HG03521 (cell line): Measurements from ENCODE around the gene AZGP1.
"Not testable (repeated sequence)": the region's sequence is repeated elsewhere in the genome, so short reads cannot be mapped to it uniquely, and the experiment has no call there.

ENCODE experiments used
- ATAC-seq: cut with Tn5 transposase; IDR thresholded peaks from one replicate; pipeline ENCODE4 v1.9.1; 2021; ENCODE audit warnings: mild to moderate bottlenecking, moderate library complexity; ENCODE audit not compliant: unreplicated experiment

The AZGP1 gene

GRCh38 chr7:99975782-99976521 is at the start of gene AZGP1:
TSS of gene AZGP1 (minus strand) at chr7:99976031. CDS start at chr7:99976020, 11 bp downstream.
- ATAC-seq = no peak

- no peak for ATAC-seq
These were observed 48.3 kb upstream of the AZGP1 start for GRCh38 chr7:100024020-100024619.

- no peak for ATAC-seq
These were observed 47.7 kb upstream of the AZGP1 start for GRCh38 chr7:100023526-100023925.

GRCh38 chr7:100022621-100023020 is 46.8 kb upstream of the AZGP1 start:
- ATAC-seq = no peak

- ATAC-seq = no peak
These were observed 45.5 kb upstream of the AZGP1 start for GRCh38 chr7:100021297-100021696.

GRCh38 chr7:100019908-100020307 is 44.1 kb upstream of the AZGP1 start:
- ATAC-seq = no peak

GRCh38 chr7:100017875-100018274 is 42.0 kb upstream of the AZGP1 start:
- ATAC-seq = no peak

- no peak for ATAC-seq
These were observed 41.5 kb upstream of the AZGP1 start for GRCh38 chr7:100017300-100017699.

GRCh38 chr7:100016215-100016901 is 40.5 kb upstream of the AZGP1 start:
- no peak for ATAC-seq

GRCh38 chr7:100015232-100016214 is 39.7 kb upstream of the AZGP1 start, which contains the start of gene ZKSCAN1:
TSS of gene ZKSCAN1 (plus strand) at chr7:100015596. CDS start at chr7:100023507, 7,911 bp downstream.
- ATAC-seq = peak; percentile 94

- ATAC-seq = no peak
These were observed 37.5 kb upstream of the AZGP1 start for GRCh38 chr7:100013328-100013676.

- not testable (repeated sequence) for ATAC-seq
These were observed 36.8 kb upstream of the AZGP1 start for GRCh38 chr7:100012385-100013327.

GRCh38 chr7:100011516-100011915 is 35.7 kb upstream of the AZGP1 start:
- ATAC-seq = no peak

- ATAC-seq = no peak
These were observed 35.1 kb upstream of the AZGP1 start for GRCh38 chr7:100010901-100011300.

- not testable (repeated sequence) for ATAC-seq
These were observed 34.1 kb upstream of the AZGP1 start for GRCh38 chr7:100009952-100010351.

- ATAC-seq = no peak
These were observed 32.7 kb upstream of the AZGP1 start for GRCh38 chr7:100008525-100008924.

GRCh38 chr7:100007887-100008286 is 32.1 kb upstream of the AZGP1 start:
- ATAC-seq = no peak

GRCh38 chr7:100003711-100004661 is 28.2 kb upstream of the AZGP1 start:
- ATAC-seq = no peak

- ATAC-seq = no peak
These were observed 24.4 kb upstream of the AZGP1 start for GRCh38 chr7:100000239-100000638.
